NB4 (cell line): ENCODE data around the gene TTC34.

Source experiments
- DNase-seq: peaks from one replicate; pipeline ENCODE4 v3.0.0; 2010; ENCODE audit warnings: low read depth
- H3K4me3 ChIP-seq: one replicate; pipeline ENCODE4 v1.5.1; 2011; ENCODE audit warnings: mild to moderate bottlenecking, low read depth, low read length, moderate library complexity
- CTCF ChIP-seq: IDR thresholded peaks from one replicate; pipeline ENCODE4 v1.5.1; 2012; ENCODE audit warnings: low read depth, low read length
- MAX ChIP-seq: IDR thresholded peaks from 2 replicates; pipeline ENCODE4 v1.6.1; 2011; ENCODE audit warnings: low read depth, low read length
- MYC ChIP-seq: IDR thresholded peaks from 2 replicates; pipeline ENCODE4 v1.6.1; 2011; ENCODE audit warnings: low read depth, low read length
- POLR2A ChIP-seq: IDR thresholded peaks from 2 replicates; pipeline ENCODE4 v1.6.1; 2011; ENCODE audit warnings: mild to moderate bottlenecking; ENCODE audit not compliant: insufficient read length; ENCODE audit errors: extremely low read depth

The TTC34 gene

GRCh38 chr1:2807036-2807435, 5.5 kb upstream of the TTC34 start:
- no peak for TF ChIP-seq POLR2A
- no peak for TF ChIP-seq CTCF
- no peak for TF ChIP-seq MYC
- TF ChIP-seq MAX = no peak
- H3K4me3 ChIP-seq = no peak overlapping the region
- no peak for DNase-seq

- no peak overlapping the region for H3K4me3 ChIP-seq
- DNase-seq = no peak
- TF ChIP-seq MYC (no peak), CTCF (no peak), POLR2A (no peak), MAX (no peak)
Observed at GRCh38 chr1:2806591-2806990, 5.1 kb upstream of the TTC34 start.

GRCh38 chr1:2805801-2806430, 4.4 kb upstream of the TTC34 start:
- no peak overlapping the region for H3K4me3 ChIP-seq
- no peak for DNase-seq
- TF ChIP-seq CTCF = no peak
- no peak for TF ChIP-seq MYC
- TF ChIP-seq MAX = no peak
- no peak for TF ChIP-seq POLR2A

- TF ChIP-seq CTCF = no peak
- TF ChIP-seq POLR2A = no peak
- no peak for TF ChIP-seq MYC
- TF ChIP-seq MAX = no peak
- no peak for DNase-seq
- H3K4me3 ChIP-seq = no peak overlapping the region
Observed at GRCh38 chr1:2804628-2805351, 3.3 kb upstream of the TTC34 start.

GRCh38 chr1:2803931-2804627, 2.6 kb upstream of the TTC34 start:
- no peak overlapping the region for H3K4me3 ChIP-seq
- TF ChIP-seq MAX = no peak
- TF ChIP-seq POLR2A = no peak
- TF ChIP-seq CTCF = no peak
- TF ChIP-seq MYC = no peak
- DNase-seq = no peak
